Islet of Langerhans (tissue), 1 donor: ENCODE results near the gene LDAF1.

Source experiments
- FAIRE-seq: peaks from one replicate; lab custom pipeline; 2011; peaks lifted over from hg19 to GRCh38; lab: Jason Lieb, UNC

Gene LDAF1

GRCh38 chr16:21197112-21197511 is 38.6 kb downstream of the LDAF1 start:
- no peak for FAIRE-seq

DNA sequence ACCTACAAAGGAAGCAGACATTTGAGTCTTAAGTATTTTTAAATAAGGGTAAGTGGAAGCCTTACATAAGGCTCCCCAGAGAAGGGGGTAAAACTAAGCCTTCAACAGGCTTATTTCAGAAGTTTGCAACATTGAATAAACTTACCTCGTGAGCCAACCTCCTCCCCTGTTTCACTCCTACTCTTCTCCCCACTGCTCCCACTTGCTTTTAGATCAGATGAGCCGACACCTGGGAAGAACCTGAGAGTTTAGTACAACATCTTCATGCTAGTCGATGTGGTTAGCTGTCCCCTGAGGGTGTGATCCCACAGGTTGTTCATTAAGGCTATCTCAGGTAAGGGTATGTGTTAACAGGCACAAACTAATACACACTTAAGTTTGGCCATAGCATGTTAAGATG is 39.1 kb downstream of the LDAF1 start:
- FAIRE-seq, result no peak

DNA sequence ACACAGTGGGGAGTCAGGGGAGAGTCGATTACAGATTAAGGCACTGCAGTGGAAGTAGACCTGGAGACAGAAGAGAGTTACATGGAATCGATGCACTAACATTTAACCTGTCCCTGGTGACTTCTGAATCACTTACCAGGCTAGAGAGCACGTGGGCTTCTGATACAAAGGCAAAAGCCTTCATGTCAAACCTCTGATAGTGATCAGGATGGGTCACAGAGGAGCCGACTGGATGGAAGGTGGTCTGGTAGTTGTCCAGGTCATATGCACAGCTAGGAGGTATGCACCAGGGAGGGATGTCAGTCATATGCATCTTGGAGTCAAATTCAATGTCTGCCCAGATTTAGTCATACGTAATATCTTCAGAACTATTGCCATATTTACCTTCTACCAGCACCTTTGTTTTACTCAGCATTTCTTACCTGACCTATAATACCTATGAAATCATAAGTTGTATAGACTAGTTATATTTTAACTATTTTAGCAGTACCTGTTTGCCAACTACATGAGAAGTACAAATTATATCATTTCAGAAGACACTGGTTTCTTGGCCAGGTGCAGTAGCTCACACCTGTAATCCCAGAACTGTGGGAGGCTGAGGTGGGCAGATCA is 41.2 kb downstream of the LDAF1 start:
- FAIRE-seq, result no peak

DNA sequence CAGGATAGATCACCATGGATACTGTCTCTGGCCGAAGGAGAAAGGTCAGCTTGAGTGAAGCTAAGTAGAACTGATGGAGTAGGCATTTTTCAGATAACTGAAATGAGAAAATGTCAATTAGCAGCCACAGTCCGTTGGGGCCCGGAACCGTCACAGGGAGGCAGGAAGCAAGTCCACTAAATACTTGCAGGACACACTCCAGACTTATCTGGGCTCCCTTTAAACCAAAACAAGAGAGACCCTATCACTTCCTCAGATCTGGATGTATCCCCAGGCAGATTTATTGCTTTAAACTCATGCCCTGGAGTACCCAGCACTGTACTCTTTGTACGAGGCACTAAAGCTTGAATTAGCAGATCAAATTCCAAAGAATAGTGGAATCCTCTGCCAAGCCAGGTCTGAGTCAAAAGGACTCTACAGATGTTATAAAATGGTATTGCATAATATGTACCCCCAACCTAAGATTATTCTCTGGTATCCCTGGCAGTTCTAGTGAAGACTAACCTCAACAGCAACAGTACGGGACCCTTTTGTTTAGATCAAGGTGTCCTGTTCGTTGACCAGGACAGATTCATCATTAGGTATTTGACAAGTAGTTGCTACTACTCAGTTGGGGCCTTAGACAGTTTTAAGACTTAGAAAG is 44.8 kb downstream of the LDAF1 start:
- FAIRE-seq, result no peak

- no peak for FAIRE-seq
Measured at GRCh38 chr16:21205303-21205702, 46.8 kb downstream of the LDAF1 start.

DNA sequence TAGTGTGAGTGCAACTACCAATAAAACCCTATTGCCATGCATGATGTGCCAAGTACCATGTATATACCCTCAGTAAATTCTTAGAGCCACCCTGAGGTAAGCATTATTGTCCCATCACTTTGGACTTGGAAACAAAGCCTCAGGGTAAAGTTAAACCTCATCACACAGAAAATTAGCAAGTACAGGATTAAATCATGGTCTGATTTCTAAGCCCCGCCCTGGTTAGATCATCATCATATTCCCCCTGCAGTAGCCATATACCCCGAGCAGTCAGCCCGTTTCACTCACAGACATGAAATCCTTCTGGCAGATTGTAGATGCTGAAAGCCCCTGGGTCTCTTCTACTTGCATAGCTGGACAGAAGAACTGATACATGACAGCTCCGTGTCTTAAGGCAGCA is 48.1 kb downstream of the LDAF1 start:
- FAIRE-seq, result no peak

DNA sequence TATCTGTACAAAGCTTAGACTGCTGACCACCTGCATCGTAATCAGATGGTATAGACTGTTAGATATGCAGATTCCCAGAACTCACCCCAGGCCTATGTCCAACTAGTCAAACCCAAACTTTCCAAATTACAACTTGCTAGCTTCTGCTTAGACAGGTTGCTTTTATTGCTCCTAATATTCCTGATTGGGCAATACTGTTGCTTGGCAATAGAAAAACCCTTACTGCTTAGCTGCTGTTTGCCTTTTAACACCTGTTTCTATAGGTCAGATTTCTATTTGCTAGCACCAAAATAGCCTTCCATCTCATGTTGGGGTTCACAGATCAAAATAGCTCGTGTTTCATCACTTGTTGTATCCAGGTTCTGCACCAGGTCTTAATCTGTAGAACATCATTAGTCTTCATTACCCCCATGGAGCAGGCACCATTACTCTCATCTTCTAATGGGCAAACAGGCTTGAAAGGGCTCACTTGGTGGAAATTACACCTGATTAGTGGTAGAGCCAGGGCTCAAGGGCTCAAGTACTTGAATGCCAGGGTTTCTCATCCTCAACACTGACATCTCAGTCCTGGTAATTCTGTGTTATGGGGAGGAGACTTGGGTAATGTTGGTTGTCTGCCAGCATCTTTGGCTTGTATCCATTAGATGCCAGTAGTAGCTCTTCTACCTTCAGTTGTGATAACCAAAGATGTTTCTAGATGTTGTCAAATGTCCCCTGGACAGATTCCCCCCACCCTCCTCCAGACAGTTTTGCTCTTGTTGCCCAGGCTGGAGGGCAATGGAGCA is 50.2 kb downstream of the LDAF1 start:
- no peak for FAIRE-seq

GRCh38 chr16:21211486-21211885 is 53.0 kb downstream of the LDAF1 start, which contains the start of gene ZP2:
ZP2 (minus strand) TSS chr16:21211574; CDS start chr16:21211547, 27 bp downstream.
- no peak for FAIRE-seq

- no peak for FAIRE-seq
Measured at GRCh38 chr16:21214086-21214485, 55.6 kb downstream of the LDAF1 start.

DNA sequence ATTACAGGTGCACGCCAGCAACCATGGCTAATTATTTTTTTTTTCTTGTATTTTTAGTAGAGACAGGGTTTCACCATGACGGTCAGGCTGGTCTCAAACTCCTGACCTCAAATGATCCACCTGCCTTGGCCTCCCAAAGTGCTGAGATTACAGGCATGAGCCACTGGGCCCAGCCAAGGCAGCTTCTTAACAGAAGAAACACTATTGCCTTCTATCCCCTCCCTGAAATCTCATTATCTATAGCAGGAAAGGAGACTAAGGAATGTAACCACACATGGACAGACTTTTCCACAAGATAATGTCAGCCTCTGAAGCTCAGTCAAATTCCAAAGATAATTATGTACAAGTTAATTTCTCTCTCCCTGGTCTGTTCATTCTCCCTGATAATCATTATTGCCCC is 58.6 kb downstream of the LDAF1 start:
- no peak for FAIRE-seq

GRCh38 chr16:21218153-21218552 is 59.7 kb downstream of the LDAF1 start:
- FAIRE-seq, result no peak

GRCh38 chr16:21219551-21219950 is 61.1 kb downstream of the LDAF1 start:
- no peak for FAIRE-seq

- FAIRE-seq, result no peak
Measured at GRCh38 chr16:21222495-21223337, 64.2 kb downstream of the LDAF1 start.

GRCh38 chr16:21223787-21224186 is 65.3 kb downstream of the LDAF1 start:
- no peak for FAIRE-seq

DNA sequence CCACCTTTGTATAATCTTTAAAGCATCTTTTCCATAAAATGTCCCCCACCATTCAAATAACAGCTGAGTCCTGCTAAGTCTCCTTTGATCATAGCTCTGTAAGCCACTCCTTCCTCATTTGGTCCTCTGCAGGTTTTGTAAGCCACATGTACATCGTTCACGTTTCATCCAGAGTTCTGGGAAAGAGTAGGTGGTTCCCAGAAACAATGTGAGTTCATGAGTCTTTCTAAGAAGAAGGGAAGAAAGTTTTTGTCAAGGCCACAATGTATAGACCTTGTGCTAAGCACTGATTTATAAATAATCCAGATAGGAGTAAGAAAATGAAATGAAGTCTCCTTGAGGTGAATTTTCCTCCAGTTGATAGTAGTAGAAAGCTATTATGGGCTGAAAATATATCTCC is 66.3 kb downstream of the LDAF1 start:
- FAIRE-seq, result no peak

DNA sequence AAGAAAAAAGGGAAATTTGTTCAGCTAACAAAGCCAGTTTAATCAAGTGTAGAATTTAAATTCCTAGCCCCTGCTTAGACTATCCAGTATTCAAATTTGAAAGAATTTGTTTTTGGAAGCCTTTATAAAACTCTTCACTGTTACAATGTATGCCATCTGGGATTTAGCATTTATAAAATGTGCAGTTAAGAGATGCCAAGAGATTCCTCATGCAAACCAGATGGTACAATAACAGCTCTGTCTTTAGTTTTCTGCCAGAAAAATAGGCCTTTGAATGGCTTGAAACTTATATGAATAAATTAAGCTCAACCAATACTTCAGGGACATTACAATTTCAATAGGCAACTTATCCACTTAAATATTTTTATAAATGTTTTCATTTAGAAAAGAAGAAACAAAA is 68.3 kb downstream of the LDAF1 start:
- no peak for FAIRE-seq

DNA sequence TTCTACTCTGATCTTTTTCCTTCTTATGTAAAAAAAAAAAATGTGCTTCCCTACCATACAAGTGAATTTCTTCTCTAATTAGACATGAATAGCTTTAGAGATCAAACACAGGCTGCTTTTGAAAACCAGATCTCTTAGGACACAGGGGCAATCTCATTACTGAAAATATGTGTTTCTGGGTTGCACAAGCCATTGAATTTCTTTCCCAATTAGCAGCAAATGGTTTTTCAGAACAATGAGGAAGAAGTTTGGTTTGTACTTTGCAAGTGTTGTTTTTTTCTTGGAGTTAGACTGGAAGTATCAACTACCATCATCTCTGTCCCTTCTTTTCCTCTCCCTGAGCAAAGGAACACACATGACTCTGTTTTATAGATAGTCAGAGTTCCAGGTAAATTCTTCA is 69.4 kb downstream of the LDAF1 start:
- no peak for FAIRE-seq

DNA sequence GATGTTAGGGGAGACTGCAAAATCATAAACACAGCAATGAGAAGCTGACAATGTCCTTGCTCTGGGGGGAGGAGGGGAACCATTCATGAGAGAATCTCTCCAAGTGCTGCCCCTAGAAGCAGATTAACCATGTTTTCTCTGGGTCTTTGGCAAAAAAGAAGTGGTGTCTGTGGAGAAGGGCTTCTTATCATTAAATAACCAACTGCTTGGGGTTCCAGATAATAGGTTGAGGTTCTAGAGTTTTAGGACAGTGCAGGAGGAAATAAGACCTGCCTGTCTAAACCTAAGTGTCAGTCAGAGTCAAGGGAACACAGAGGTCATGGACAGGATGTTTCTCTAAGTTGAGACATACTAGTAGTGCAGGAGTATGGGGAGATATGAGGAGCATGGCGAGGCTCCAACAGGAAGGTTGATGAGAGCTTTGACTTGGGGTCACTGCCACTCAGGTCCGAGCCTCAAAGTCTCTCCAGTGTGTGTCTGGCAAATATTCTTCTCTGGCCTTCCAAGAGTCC is 69.9 kb downstream of the LDAF1 start:
- FAIRE-seq, result no peak
